MM.1S (cell line): ENCODE measurements around the gene CLDN15.
"Not testable (repeated sequence)": the region's sequence is repeated elsewhere in the genome, so short reads cannot be mapped to it uniquely, and the experiment has no call there.

Experiments used
- DNase-seq: peaks from one replicate; pipeline ENCODE4 v3.0.0-alpha.2; 2015
- H2AFZ ChIP-seq: fragments of 300-600 bp; sonication (generic); 2 replicates; pipeline ENCODE4 v1.6.0; 2016; ENCODE audit warnings: antibody characterized with exemption, low read length
- H3F3A ChIP-seq: fragments of 300-600 bp; sonication (generic); 2 replicates; pipeline ENCODE4 v1.6.1; 2016; ENCODE audit warnings: mild to moderate bottlenecking, antibody characterized with exemption, low read length, moderate library complexity, mixed read lengths; ENCODE audit not compliant: insufficient read depth
- H3K27ac ChIP-seq: fragments of 300-600 bp; sonication (generic); 2 replicates; pipeline ENCODE4 v1.5.1; 2016; ENCODE audit warnings: mild to moderate bottlenecking, low read length
- H3K27me3 ChIP-seq: fragments of 300-600 bp; sonication (generic); replicated peaks from 2 replicates; pipeline ENCODE4 v1.6.0; 2016; ENCODE audit warnings: low read length; ENCODE audit not compliant: insufficient read depth
- H3K36me3 ChIP-seq: fragments of 300-600 bp; sonication (generic); replicated peaks from 2 replicates; pipeline ENCODE4 v1.6.1; 2016; ENCODE audit warnings: mild to moderate bottlenecking, low read length, mixed read lengths; ENCODE audit not compliant: insufficient read depth
- H3K4me1 ChIP-seq: fragments of 300-600 bp; sonication (generic); 2 replicates; pipeline ENCODE4 v1.6.1; 2016; ENCODE audit warnings: low read length, mixed read lengths
- H3K4me2 ChIP-seq: fragments of 300-600 bp; sonication (generic); 2 replicates; pipeline ENCODE4 v1.6.0; 2016; ENCODE audit warnings: low read depth, low read length
- H3K4me3 ChIP-seq: fragments of 300-600 bp; sonication (generic); 2 replicates; pipeline ENCODE4 v1.5.1; 2016; ENCODE audit warnings: low read length, mixed read lengths
- H3K79me2 ChIP-seq: fragments of 300-600 bp; sonication (generic); 2 replicates; pipeline ENCODE4 v1.6.1; 2016; ENCODE audit warnings: mixed run types, low read length, mixed read lengths
- H3K9ac ChIP-seq: fragments of 300-600 bp; sonication (generic); 2 replicates; pipeline ENCODE4 v1.6.1; 2016; ENCODE audit warnings: low read length, mixed read lengths
- H3K9me2 ChIP-seq: fragments of 300-600 bp; sonication (generic); replicated peaks from 2 replicates; pipeline ENCODE4 v1.6.1; 2016; ENCODE audit warnings: mild to moderate bottlenecking, low read length, mixed read lengths; ENCODE audit not compliant: insufficient read depth
- H3K9me3 ChIP-seq: fragments of 300-600 bp; sonication (generic); replicated peaks from 2 replicates; pipeline ENCODE4 v1.6.1; 2016; ENCODE audit warnings: mild to moderate bottlenecking, low read length, mixed read lengths; ENCODE audit not compliant: insufficient read depth
- H4K20me1 ChIP-seq: fragments of 300-600 bp; sonication (generic); 2 replicates; pipeline ENCODE4 v1.6.1; 2016; ENCODE audit warnings: mild to moderate bottlenecking, low read length, moderate library complexity, mixed read lengths; ENCODE audit not compliant: insufficient read depth
- CTCF ChIP-seq: fragments of 300-600 bp; sonication (generic); IDR thresholded peaks from 2 replicates; pipeline ENCODE4 v1.5.1; 2016; ENCODE audit warnings: antibody characterized with exemption, low read length, mixed read lengths
- EZH2 ChIP-seq: fragments of 300-600 bp; sonication (generic); optimal IDR thresholded peaks from 2 replicates; pipeline ENCODE3; 2017; ENCODE audit warnings: low read depth, mild to moderate bottlenecking, antibody characterized with exemption, low read length, mixed read lengths
- EZH2phosphoT487 ChIP-seq: fragments of 300-600 bp; sonication (generic); IDR thresholded peaks from 2 replicates; pipeline ENCODE4 v1.6.1; 2018; ENCODE audit warnings: antibody characterized with exemption, low read length

Gene CLDN15, protein sequence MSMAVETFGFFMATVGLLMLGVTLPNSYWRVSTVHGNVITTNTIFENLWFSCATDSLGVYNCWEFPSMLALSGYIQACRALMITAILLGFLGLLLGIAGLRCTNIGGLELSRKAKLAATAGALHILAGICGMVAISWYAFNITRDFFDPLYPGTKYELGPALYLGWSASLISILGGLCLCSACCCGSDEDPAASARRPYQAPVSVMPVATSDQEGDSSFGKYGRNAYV

GRCh38 chr7:101237206-101238067 lies at the start of gene CLDN15:
Gene CLDN15, minus strand, starts transcription at chr7:101237802. Its CDS starts 221 bp downstream, at chr7:101237581.
- no peaks in the 10 kb centered on the region for H3K9me3 ChIP-seq
- no peaks in the 10 kb centered on the region for H3F3A ChIP-seq
- no peaks in the 10 kb centered on the region for H3K36me3 ChIP-seq
- H3K4me3 ChIP-seq, result no peak within 1 kb of the TSS
- no peaks in the 10 kb centered on the region for H3K9me2 ChIP-seq
- no peak within 1 kb of the TSS for H3K27ac ChIP-seq
- no peak within 1 kb of the TSS for H3K4me2 ChIP-seq
- no peaks in the 10 kb centered on the region for H4K20me1 ChIP-seq
- TF ChIP-seq EZH2 (no peak), CTCF (no peak), EZH2phosphoT487 (no peak)
- H3K79me2 ChIP-seq, result peaks cover 5% of the 10 kb centered on the region
- H3K9ac ChIP-seq, result no peak within 1 kb of the TSS
- DNase-seq, result no peak
- H3K4me1 ChIP-seq, result no peaks in the 10 kb centered on the region
- H3K27me3 ChIP-seq, result no peaks in the 10 kb centered on the region
- H2AFZ ChIP-seq, result no peak within 1 kb of the TSS

GRCh38 chr7:101287032-101287431 lies 49.4 kb upstream of the CLDN15 start:
- no peak overlapping the region for H3K27ac ChIP-seq
- no peak overlapping the region for H2AFZ ChIP-seq
- no peaks in the 10 kb centered on the region for H3F3A ChIP-seq
- H3K79me2 ChIP-seq, result no peaks in the 10 kb centered on the region
- H3K9me3 ChIP-seq, result no peaks in the 10 kb centered on the region
- H3K27me3 ChIP-seq, result peaks cover 73% of the 10 kb centered on the region
- H4K20me1 ChIP-seq, result no peaks in the 10 kb centered on the region
- TF ChIP-seq EZH2phosphoT487, result no peak
- TF ChIP-seq EZH2, result no peak
- TF ChIP-seq CTCF, result no peak
- no peaks in the 10 kb centered on the region for H3K9me2 ChIP-seq
- H3K4me1 ChIP-seq, result no peaks in the 10 kb centered on the region
- no peak overlapping the region for H3K4me2 ChIP-seq
- H3K36me3 ChIP-seq, result no peaks in the 10 kb centered on the region
- H3K4me3 ChIP-seq, result no peak overlapping the region
- no peak for DNase-seq
- no peak overlapping the region for H3K9ac ChIP-seq

DNA sequence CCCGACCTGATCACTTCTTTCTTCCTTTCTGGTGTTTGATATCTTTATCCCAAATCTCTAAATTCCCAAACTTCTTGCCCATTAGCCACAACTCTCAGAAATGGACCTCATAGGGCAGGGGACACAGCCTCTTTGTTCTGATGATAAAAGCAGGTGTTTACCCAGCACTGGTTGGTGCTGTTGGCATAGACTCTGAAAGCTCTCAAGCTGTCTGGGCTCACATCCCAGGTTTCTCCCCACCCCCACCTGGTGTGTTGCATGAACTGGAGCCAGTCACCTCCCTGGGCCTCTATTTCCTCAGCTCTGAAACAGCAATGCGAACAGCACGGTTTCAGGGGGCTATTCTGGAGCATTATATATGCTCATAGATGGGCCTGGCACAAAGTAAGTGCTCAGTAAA lies 48.3 kb upstream of the CLDN15 start:
- peaks cover 70% of the 10 kb centered on the region for H3K27me3 ChIP-seq
- H3K4me1 ChIP-seq, result not testable (repeated sequence)

DNA sequence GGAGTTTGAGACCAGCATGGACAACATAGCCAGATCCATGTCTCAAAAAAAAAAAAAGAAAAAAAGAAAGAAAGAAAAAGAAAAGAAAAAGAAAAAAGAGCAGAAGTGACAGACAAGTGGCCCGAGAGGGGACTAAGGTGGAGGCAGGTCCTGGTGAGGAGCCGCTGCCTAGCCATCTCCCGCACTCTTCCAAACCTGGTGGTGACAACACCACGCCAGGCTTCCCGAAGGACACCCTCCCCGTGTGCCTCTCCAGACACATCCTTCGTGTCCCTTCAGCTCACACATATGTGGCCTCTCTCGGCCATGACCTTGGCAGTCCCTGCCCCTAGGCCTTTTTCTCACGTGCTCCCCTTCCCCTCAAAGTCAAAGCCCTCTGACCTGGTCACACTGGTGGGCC lies 47.6 kb upstream of the CLDN15 start:
- H3K79me2 ChIP-seq, result no peaks in the 10 kb centered on the region
- H3K27ac ChIP-seq, result no peak overlapping the region
- no peaks in the 10 kb centered on the region for H3K9me3 ChIP-seq
- TF ChIP-seq CTCF (no peak), EZH2phosphoT487 (no peak), EZH2 (no peak)
- H2AFZ ChIP-seq, result no peak overlapping the region
- no peak overlapping the region for H3K9ac ChIP-seq
- H3K36me3 ChIP-seq, result no peaks in the 10 kb centered on the region
- H3K4me3 ChIP-seq, result no peak overlapping the region
- no peaks in the 10 kb centered on the region for H4K20me1 ChIP-seq
- H3K27me3 ChIP-seq, result peaks cover 72% of the 10 kb centered on the region
- H3K4me1 ChIP-seq, result no peaks in the 10 kb centered on the region
- H3K4me2 ChIP-seq, result no peak overlapping the region
- H3K9me2 ChIP-seq, result no peaks in the 10 kb centered on the region
- no peak for DNase-seq
- H3F3A ChIP-seq, result no peaks in the 10 kb centered on the region

More for the DNA sequence above, 48.3 kb upstream of the CLDN15 start:
- H3K27ac ChIP-seq, H3K9me3 ChIP-seq, H2AFZ ChIP-seq, H3F3A ChIP-seq, H3K36me3 ChIP-seq, H3K4me3 ChIP-seq, H3K79me2 ChIP-seq, H3K9ac ChIP-seq, H3K4me2 ChIP-seq, DNase-seq, H3K9me2 ChIP-seq, H4K20me1 ChIP-seq: not testable (repeated sequence)

GRCh38 chr7:101280912-101281311 lies 43.3 kb upstream of the CLDN15 start:
- H3K79me2 ChIP-seq, H4K20me1 ChIP-seq, H2AFZ ChIP-seq, H3K9me3 ChIP-seq, DNase-seq, H3K4me2 ChIP-seq, H3K9me2 ChIP-seq, H3K9ac ChIP-seq, H3K27ac ChIP-seq, H3F3A ChIP-seq, H3K4me1 ChIP-seq, H3K36me3 ChIP-seq, H3K4me3 ChIP-seq: not testable (repeated sequence)
- peaks cover 73% of the 10 kb centered on the region for H3K27me3 ChIP-seq
